Colonic mucosa (tissue), 4 donors: ENCODE measurements around the gene SEZ6L. TPM values are rescaled to one million over a fixed set of nuclear protein-coding genes. Genes with fewer than 3 reads are reported as not detected.

Experiments used
- DNase-seq: peaks from one replicate; pipeline ENCODE4 v3.0.0-alpha.2; 2020
- H3K27ac ChIP-seq: fragments of 200-600 bp; one replicate; pipeline ENCODE4 v1.8.0; 2021
- H3K27me3 ChIP-seq: fragments of 200-600 bp; one replicate; pipeline ENCODE4 v1.8.0; 2021
- H3K36me3 ChIP-seq: fragments of 200-600 bp; one replicate; pipeline ENCODE4 v1.8.0; 2021
- H3K4me1 ChIP-seq: fragments of 200-600 bp; one replicate; pipeline ENCODE4 v1.8.0; 2021; ENCODE audit warnings: mild to moderate bottlenecking
- H3K4me3 ChIP-seq: fragments of 200-600 bp; one replicate; pipeline ENCODE4 v1.8.0; 2021
- H3K9ac ChIP-seq, 2 donors: one replicate each; pipeline ENCODE4 v1.7.0; 2013; ENCODE audit warnings: control low read depth in 2 of 2, low read depth in 2 of 2, low read length in 2 of 2
- H3K9me3 ChIP-seq: fragments of 200-600 bp; one replicate; pipeline ENCODE4 v1.8.0; 2021
- CTCF ChIP-seq: fragments of 200-600 bp; IDR thresholded peaks from one replicate; pipeline ENCODE4 v1.8.0; 2022; ENCODE audit warnings: antibody characterized with exemption, mild to moderate bottlenecking
- intact Hi-C: fragments of 100-400 bp; cut with DNase I; formaldehyde crosslinking; loops from one replicate; pipeline ENCODE4 v1.14.1; 2022
- total RNA-seq, 2 donors: library from RNA; stranded (reverse); fragmentation: NEBNext Ultra II Directional in 1 of 2; extraction: Animal tissue kit (Norgen Biotek cat#: 25700) in 1 of 2; gene quantifications; one replicate each; pipeline ENCODE4 v1.2.1, GENCODE V29; 2021
- donor health status: healthy.
- donor health status: DM: no; HTN: no; CAD: no.
- donor health status: DM: no; HTN: no; CAD: no.

Gene SEZ6L
- total RNA-seq, 2 donors from 2014 or later = 0.32 TPM; not detected in 1

GRCh38 chr22:26210334-26210733, 41.1 kb downstream of the SEZ6L start:
- H3K4me3 ChIP-seq = no peak overlapping the region
- intact Hi-C loops = loop anchor here (10.0 kb wide), 1 partner anchor 64 kb away; no protein-coding TSS in a partner anchor
- no peak for TF ChIP-seq CTCF

GRCh38 chr22:26213826-26214225, 44.6 kb downstream of the SEZ6L start:
- no peak for TF ChIP-seq CTCF
- Histone ChIP-seq H3K36me3 (no peaks in the 10 kb centered on the region), H3K4me3 (no peak overlapping the region), H3K27me3 (no peaks in the 10 kb centered on the region), H3K27ac (no peak overlapping the region), H3K4me1 (no peaks in the 10 kb centered on the region), H3K9me3 (no peaks in the 10 kb centered on the region), H3K9ac (no peak overlapping the region)
- intact Hi-C loops = loop anchor here (10.0 kb wide), 1 partner anchor 61 kb away; no protein-coding TSS in a partner anchor
- no peak for DNase-seq

More at GRCh38 chr22:26210334-26210733, 41.1 kb downstream of the SEZ6L start:
- Histone ChIP-seq H3K9ac (no peak overlapping the region), H3K9me3 (no peaks in the 10 kb centered on the region), H3K4me1 (no peaks in the 10 kb centered on the region), H3K27me3 (no peaks in the 10 kb centered on the region), H3K36me3 (no peaks in the 10 kb centered on the region), H3K27ac (no peak overlapping the region)
- no peak for DNase-seq

- Histone ChIP-seq H3K9me3 (no peaks in the 10 kb centered on the region), H3K27me3 (no peaks in the 10 kb centered on the region), H3K36me3 (no peaks in the 10 kb centered on the region), H3K9ac (no peak overlapping the region), H3K27ac (no peak overlapping the region), H3K4me3 (no peak overlapping the region), H3K4me1 (no peaks in the 10 kb centered on the region)
- TF ChIP-seq CTCF = no peak
- DNase-seq = no peak
- intact Hi-C loops = loop anchor here (10.0 kb wide), 1 partner anchor 60 kb away; no protein-coding TSS in a partner anchor
These were observed 45.2 kb downstream of the SEZ6L start for GRCh38 chr22:26214466-26214865.

GRCh38 chr22:26215736-26216135, 46.5 kb downstream of the SEZ6L start:
- no peaks in the 10 kb centered on the region for H3K36me3 ChIP-seq
- H3K27ac ChIP-seq = no peak overlapping the region
- TF ChIP-seq CTCF = no peak
- intact Hi-C loops = loop anchor here (10.0 kb wide), 1 partner anchor 59 kb away; no protein-coding TSS in a partner anchor
- no peak for DNase-seq
- H3K27me3 ChIP-seq = no peaks in the 10 kb centered on the region
- no peak overlapping the region for H3K4me3 ChIP-seq
- no peak overlapping the region for H3K9ac ChIP-seq
- no peaks in the 10 kb centered on the region for H3K9me3 ChIP-seq
- no peaks in the 10 kb centered on the region for H3K4me1 ChIP-seq

- no peaks in the 10 kb centered on the region for H3K9me3 ChIP-seq
- DNase-seq = no peak
- H3K4me1 ChIP-seq = no peaks in the 10 kb centered on the region
- no peak overlapping the region for H3K27ac ChIP-seq
- H3K27me3 ChIP-seq = no peaks in the 10 kb centered on the region
- H3K4me3 ChIP-seq = no peak overlapping the region
- no peaks in the 10 kb centered on the region for H3K36me3 ChIP-seq
- TF ChIP-seq CTCF = no peak
- H3K9ac ChIP-seq = no peak overlapping the region
- intact Hi-C loops = no loop called here
These were observed 55.9 kb downstream of the SEZ6L start for GRCh38 chr22:26225207-26225606.
